Sigmoid colon (tissue), 7 donors: ENCODE measurements around the gene PALB2. TPM values are rescaled to one million over a fixed set of nuclear protein-coding genes. Genes with fewer than 3 reads are reported as not detected.

Experiments
- DNase-seq: peaks from one replicate; pipeline ENCODE4 v3.0.0-alpha.2; 2019
- H3K27ac ChIP-seq, 4 donors: fragments of 200-600 bp; sonication (generic); one replicate each; pipeline ENCODE4 v1.5.1; 2016 to 2019; ENCODE audit warnings: mild to moderate bottlenecking in 1 of 4
- H3K27me3 ChIP-seq, 3 donors: fragments of 200-600 bp; sonication (generic); one replicate each; pipeline ENCODE4 v1.5.1; 2019; ENCODE audit warnings: mild to moderate bottlenecking in 1 of 3
- H3K36me3 ChIP-seq, 4 donors: fragments of 200-600 bp; sonication (generic); one replicate each; pipeline ENCODE4 v1.5.1; 2016 to 2019
- H3K4me1 ChIP-seq, 4 donors: fragments of 200-600 bp; sonication (generic); one replicate each; pipeline ENCODE4 v1.5.1; 2017 to 2019
- H3K4me3 ChIP-seq, 4 donors: fragments of 200-600 bp; sonication (generic); one replicate each; pipeline ENCODE4 v1.5.1; 2017 to 2019; ENCODE audit warnings: mild to moderate bottlenecking in 2 of 4, moderate library complexity in 1 of 4
- H3K9me3 ChIP-seq, 4 donors: fragments of 200-600 bp in 3 of 4; sonication (generic) in 3 of 4; one replicate each; pipeline versions ENCODE4 v1.5.1 to v1.6.1; 2013 to 2019
- EP300 ChIP-seq, 4 donors: sonication (generic); formaldehyde crosslinking; IDR thresholded peaks; one replicate each; pipeline ENCODE4 v1.6.1; 2017; ENCODE audit warnings: antibody characterized with exemption in 4 of 4
- POLR2A ChIP-seq, 2 donors: fragments of 450-650 bp; IDR thresholded peaks; one replicate each; pipeline ENCODE4 v1.6.1; 2016; ENCODE audit warnings: antibody characterized with exemption in 2 of 2, mild to moderate bottlenecking in 2 of 2, moderate library complexity in 2 of 2
- POLR2AphosphoS5 ChIP-seq, 4 donors: sonication (generic); formaldehyde crosslinking; IDR thresholded peaks; one replicate each; pipeline ENCODE4 v1.6.1; 2017; ENCODE audit warnings: antibody characterized with exemption in 4 of 4
- WGBS, 2 donors: extraction: QIAGEN DNeasy Blood & Tissue Kit; methylation state at CpG; one replicate each; pipeline ENCODE4 v1.1.7; 2013; 5-methylcytosine and 5-hydroxymethylcytosine counted together
- intact Hi-C: fragments of 100-400 bp; cut with DNase I; formaldehyde crosslinking; loops from one replicate; pipeline ENCODE4 v1.15.1; 2023
- polyA plus RNA-seq, 3 donors: library from polyadenylated mRNA; stranded (reverse); fragments of 200-250 nt; gene quantifications; one replicate each; pipeline ENCODE4 v1.2.3, GENCODE V29; 2013
- total RNA-seq, 4 donors: library from RNA; depleted of rRNA; stranded (reverse); fragments of >200 nt; gene quantifications; one replicate each; pipeline ENCODE4 v1.1.0, GENCODE V29; 2016
- TF ChIP-seq, protein P1 (sequence below), 4 experiments: fragments of 450-650 bp in 3 of 4; fragments of 200-600 bp in 1 of 4; IDR thresholded peaks; one replicate each; pipeline ENCODE4 v1.5.1; 2016 to 2019; ENCODE audit warnings: antibody characterized with exemption in 4 of 4, mild to moderate bottlenecking in 3 of 4, moderate library complexity in 2 of 4
- donor health status: healthy with polysubstance abuse.
- donor health status: Bipolar disorder and iron deficiency.
- donor health status: healthy.

Gene PALB2
- total and polyA plus RNA-seq, 7 donors, result 7.2 to 11.2 (median 8.1) TPM

GRCh38 chr16:23668225-23668624 lies 27.1 kb upstream of the PALB2 start:
- Histone ChIP-seq H3K4me3 (no peak overlapping the region), H3K4me1 (no peaks in the 10 kb centered on the region), H3K27me3 (no peaks in the 10 kb centered on the region), H3K36me3 (peaks cover 4 to 94% (median 47%) of the 10 kb centered on the region in 4 donors), H3K9me3 (no peaks in the 10 kb centered on the region), H3K27ac (no peak overlapping the region)
- WGBS, 2 donors, result 78 to 80% methylated on average over 1 of the region's 1 CpG
- intact Hi-C loops, result no loop called here
- DNase-seq, result no peak
- TF ChIP-seq EP300 (IDR thresholded peaks at IDR 0.05) (no peak), POLR2A (IDR thresholded peaks at IDR 0.05) (no peak), POLR2AphosphoS5 (IDR thresholded peaks at IDR 0.05) (no peak)
- TF ChIP-seq, protein P1, sequence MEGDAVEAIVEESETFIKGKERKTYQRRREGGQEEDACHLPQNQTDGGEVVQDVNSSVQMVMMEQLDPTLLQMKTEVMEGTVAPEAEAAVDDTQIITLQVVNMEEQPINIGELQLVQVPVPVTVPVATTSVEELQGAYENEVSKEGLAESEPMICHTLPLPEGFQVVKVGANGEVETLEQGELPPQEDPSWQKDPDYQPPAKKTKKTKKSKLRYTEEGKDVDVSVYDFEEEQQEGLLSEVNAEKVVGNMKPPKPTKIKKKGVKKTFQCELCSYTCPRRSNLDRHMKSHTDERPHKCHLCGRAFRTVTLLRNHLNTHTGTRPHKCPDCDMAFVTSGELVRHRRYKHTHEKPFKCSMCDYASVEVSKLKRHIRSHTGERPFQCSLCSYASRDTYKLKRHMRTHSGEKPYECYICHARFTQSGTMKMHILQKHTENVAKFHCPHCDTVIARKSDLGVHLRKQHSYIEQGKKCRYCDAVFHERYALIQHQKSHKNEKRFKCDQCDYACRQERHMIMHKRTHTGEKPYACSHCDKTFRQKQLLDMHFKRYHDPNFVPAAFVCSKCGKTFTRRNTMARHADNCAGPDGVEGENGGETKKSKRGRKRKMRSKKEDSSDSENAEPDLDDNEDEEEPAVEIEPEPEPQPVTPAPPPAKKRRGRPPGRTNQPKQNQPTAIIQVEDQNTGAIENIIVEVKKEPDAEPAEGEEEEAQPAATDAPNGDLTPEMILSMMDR (IDR thresholded peaks at IDR 0.05), result no peak

DNA sequence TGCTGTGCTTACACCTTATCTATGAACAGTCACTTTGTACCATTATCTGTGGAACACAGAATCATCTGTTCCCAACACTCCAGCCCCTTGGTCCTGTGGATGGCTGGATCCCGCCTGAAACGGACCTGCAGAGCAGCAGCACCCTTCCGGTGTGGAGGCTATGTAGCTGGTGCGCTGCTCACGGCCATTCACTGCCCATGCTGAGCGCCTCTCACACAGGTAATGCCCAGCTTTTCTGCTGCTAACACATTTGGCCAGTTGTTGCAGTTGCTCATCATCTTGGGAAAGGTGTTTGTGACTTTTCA lies 26.2 kb upstream of the PALB2 start:
- H3K36me3 ChIP-seq, result peaks cover 3 to 99% (median 54%) of the 10 kb centered on the region in 4 donors
- intact Hi-C loops, result no loop called here
- no peaks in the 10 kb centered on the region for H3K4me1 ChIP-seq
- DNase-seq, result no peak
- H3K27ac ChIP-seq, result no peak overlapping the region
- H3K4me3 ChIP-seq, result no peak overlapping the region
- 97 to 98% methylated on average over 6 of the region's 6 CpGs for WGBS, 2 donors
- no peak for TF ChIP-seq EP300 (IDR thresholded peaks at IDR 0.05)
- no peak for TF ChIP-seq POLR2AphosphoS5 (IDR thresholded peaks at IDR 0.05)
- no peak for TF ChIP-seq POLR2A (IDR thresholded peaks at IDR 0.05)
- TF ChIP-seq, protein P1 (IDR thresholded peaks at IDR 0.05), result no peak
- no peaks in the 10 kb centered on the region for H3K27me3 ChIP-seq
- no peaks in the 10 kb centered on the region for H3K9me3 ChIP-seq

GRCh38 chr16:23666571-23667354 lies 25.7 kb upstream of the PALB2 start:
- H3K36me3 ChIP-seq, result peaks cover 6 to 99% (median 59%) of the 10 kb centered on the region in 4 donors
- 95 to 96% methylated on average over 7 of the region's 7 CpGs for WGBS, 2 donors

DNA sequence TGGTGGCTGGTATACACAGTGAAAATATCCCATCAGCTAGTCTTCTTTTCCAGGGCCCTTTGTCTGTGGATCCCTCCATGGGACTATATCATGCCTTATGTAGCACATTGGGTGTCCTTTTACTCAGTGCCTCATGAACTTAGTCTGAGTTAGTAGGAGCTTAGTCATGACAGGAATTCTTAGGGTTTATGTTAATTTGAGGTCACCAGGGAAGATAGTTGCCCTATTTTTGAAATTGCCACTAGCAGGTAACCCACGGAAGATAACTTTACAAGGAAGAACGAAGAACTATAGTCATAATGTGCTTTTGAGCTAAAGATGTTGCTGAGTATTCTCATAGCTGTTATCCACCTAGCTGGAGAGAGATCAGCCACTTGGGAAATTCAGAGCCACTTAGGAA lies 22.8 kb upstream of the PALB2 start:
- WGBS, 2 donors, result 88 to 92% methylated on average over 2 of the region's 2 CpGs
- H3K4me1 ChIP-seq, result no peaks in the 10 kb centered on the region
- no peak overlapping the region for H3K4me3 ChIP-seq
- no peak overlapping the region for H3K27ac ChIP-seq
- intact Hi-C loops, result no loop called here
- peaks cover 23 to 100% (median 77%) of the 10 kb centered on the region in 4 donors for H3K36me3 ChIP-seq
- no peak for DNase-seq
- H3K9me3 ChIP-seq, result no peaks in the 10 kb centered on the region
- H3K27me3 ChIP-seq, result no peaks in the 10 kb centered on the region
- no peak for TF ChIP-seq EP300 (IDR thresholded peaks at IDR 0.05)
- no peak for TF ChIP-seq POLR2A (IDR thresholded peaks at IDR 0.05)
- TF ChIP-seq, protein P1 (IDR thresholded peaks at IDR 0.05), result no peak
- TF ChIP-seq POLR2AphosphoS5 (IDR thresholded peaks at IDR 0.05), result no peak

More at GRCh38 chr16:23666571-23667354, 25.7 kb upstream of the PALB2 start:
- H3K9me3 ChIP-seq, result no peaks in the 10 kb centered on the region
- H3K4me3 ChIP-seq, result no peak overlapping the region
- intact Hi-C loops, result no loop called here
- no peak for DNase-seq
- no peaks in the 10 kb centered on the region for H3K4me1 ChIP-seq
- no peak overlapping the region for H3K27ac ChIP-seq
- TF ChIP-seq POLR2AphosphoS5 (IDR thresholded peaks at IDR 0.05) (no peak), EP300 (IDR thresholded peaks at IDR 0.05) (no peak), POLR2A (IDR thresholded peaks at IDR 0.05) (no peak)
- TF ChIP-seq, protein P1 (IDR thresholded peaks at IDR 0.05), result no peak
- no peaks in the 10 kb centered on the region for H3K27me3 ChIP-seq
